Measurements from ENCODE around the gene SPTAN1. TPM values are rescaled to one million over a fixed set of nuclear protein-coding genes. Genes with fewer than 3 reads are reported as not detected.
A peak's percentile ranks its signal among the peaks of the same experiment; 100 is the strongest.

SPTAN1 gene
- total and polyA plus RNA-seq, 2 of the 4 experiments (the other 2 are of a cell fraction) = 275 to 327 TPM

DNA sequence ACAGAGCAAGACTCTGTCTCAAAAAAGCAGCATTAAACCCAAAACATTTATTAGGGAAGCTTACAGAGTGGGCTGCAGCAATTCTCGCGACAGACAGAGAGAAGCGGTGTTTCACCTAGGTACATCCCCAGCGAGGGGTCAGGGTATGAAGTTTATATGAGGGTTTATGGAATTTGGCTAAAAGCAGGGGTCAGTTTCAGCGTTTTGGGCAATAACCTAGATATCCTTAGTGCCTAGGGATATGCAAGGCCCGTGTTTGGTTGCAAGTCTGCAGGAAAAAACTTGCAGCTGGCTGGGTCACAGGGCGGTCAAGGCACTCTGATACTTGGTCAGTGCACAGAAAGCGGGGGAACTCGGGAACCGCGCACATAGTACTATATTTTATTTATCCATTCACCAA is 48.5 kb upstream of the SPTAN1 start:
- H3K36me3 ChIP-seq (ENCODE audit: control insufficient read depth, insufficient read depth, low read length) = peaks cover 12% of the 10 kb centered on the region

More for the DNA sequence above, 48.5 kb upstream of the SPTAN1 start:
- H2AK5ac ChIP-seq (ENCODE audit: low read depth, low read length) = 0 out of 2 replicates have a peak overlapping the region, but pooled peaks have one; percentile 44
- H4K5ac ChIP-seq (ENCODE audit: low read depth, low read length) = peak overlapping the region; percentile 4; the same call in 1 of the 2 replicates
- DNase-seq (no peak), ATAC-seq (ENCODE audit: low read depth) (peak; percentile 41)
- no peak overlapping the region for H2BK120ac ChIP-seq (ENCODE audit: low read depth, low read length)
- no peak overlapping the region for H3K56ac ChIP-seq (ENCODE audit: extremely low read depth, insufficient read depth, low read length)
- H4K8ac ChIP-seq (ENCODE audit: low read depth in 2 of 2, low read length in 2 of 2) = peak overlapping the region; percentile 49 to 82
- H3K18ac ChIP-seq (ENCODE audit: low read depth, low read length) = no peak overlapping the region
- POLR2A ChIA-PET (ENCODE audit: unreplicated experiment) = no interaction called here
- H2BK5ac ChIP-seq (ENCODE audit: low read depth, low read length, poor library complexity, severe bottlenecking) = no peak overlapping the region
- peak overlapping the region; percentile 85 for H2AFZ ChIP-seq (replicated peaks; ENCODE audit: low read length, poor library complexity)
- no peak overlapping the region for H2BK15ac ChIP-seq (ENCODE audit: low read depth, low read length)
- no peak overlapping the region for H2BK20ac ChIP-seq (ENCODE audit: low read depth, low read length)
- peaks cover 22 to 33% of the 10 kb centered on the region in 2 experiments for H3K79me1 ChIP-seq (ENCODE audit: low read depth in 1 of 2, low read length in 2 of 2)
- peak overlapping the region; percentile 45; the same call in 1 of the 2 replicates for H3K9ac ChIP-seq (ENCODE audit: low read depth, low read length)
- H3K4ac ChIP-seq (ENCODE audit: low read depth, low read length) = peak overlapping the region; percentile 50; the same call in 1 of the 2 replicates
- peak overlapping the region; percentile 54 for H3K14ac ChIP-seq (replicated peaks; ENCODE audit: low read depth, low read length)
- peaks cover 9% of the 10 kb centered on the region for H3K9me1 ChIP-seq (ENCODE audit: insufficient read depth, low read length)
- no TSS peak for BruUV-seq (replicated peaks)
- dilution Hi-C loops (cut with HindIII; ENCODE audit: low sequenced_read_pairs, unreplicated experiment) = no loop called here
- H3K4me3 ChIP-seq (ENCODE audit: insufficient read depth, low read depth, low read length) = peak overlapping the region; percentile 84
- H3K23ac ChIP-seq (ENCODE audit: low read depth, low read length) = peak overlapping the region; percentile 64; the same call in 1 of the 2 replicates
- CTCF ChIA-PET = no interaction called here
- H3K9me3 ChIP-seq (ENCODE audit: control insufficient read depth, insufficient read depth, low read length) = no peaks in the 10 kb centered on the region
- no peaks in the 10 kb centered on the region for H4K20me1 ChIP-seq (ENCODE audit: insufficient read depth, low read length)
- peak overlapping the region; percentile 78 for H2AK9ac ChIP-seq (replicated peaks; ENCODE audit: low read depth, low read length, poor library complexity)
- in situ Hi-C loops (cut with MboI; ENCODE audit: low sequenced_read_pairs) = no loop called here
- H3K27ac ChIP-seq (ENCODE audit: insufficient read depth, low read length) = no peak overlapping the region
- TF ChIP-seq RFX5 (IDR thresholded peaks at IDR 0.05; ENCODE audit: low read depth, low read length) = no peak
- TF ChIP-seq, protein P1, sequence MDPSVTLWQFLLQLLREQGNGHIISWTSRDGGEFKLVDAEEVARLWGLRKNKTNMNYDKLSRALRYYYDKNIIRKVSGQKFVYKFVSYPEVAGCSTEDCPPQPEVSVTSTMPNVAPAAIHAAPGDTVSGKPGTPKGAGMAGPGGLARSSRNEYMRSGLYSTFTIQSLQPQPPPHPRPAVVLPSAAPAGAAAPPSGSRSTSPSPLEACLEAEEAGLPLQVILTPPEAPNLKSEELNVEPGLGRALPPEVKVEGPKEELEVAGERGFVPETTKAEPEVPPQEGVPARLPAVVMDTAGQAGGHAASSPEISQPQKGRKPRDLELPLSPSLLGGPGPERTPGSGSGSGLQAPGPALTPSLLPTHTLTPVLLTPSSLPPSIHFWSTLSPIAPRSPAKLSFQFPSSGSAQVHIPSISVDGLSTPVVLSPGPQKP (IDR thresholded peaks at IDR 0.05; ENCODE audit: borderline replicate concordance, low read depth, low read length) = no peak
- WGBS, 2 experiments (ENCODE audit: extremely low coverage in 2 of 2, insufficient read length in 1 of 2) = no CpG with 5 or more reads among the region's 11 CpGs
- no peak overlapping the region for H4K91ac ChIP-seq (ENCODE audit: insufficient read depth, low read depth, low read length)
- peak overlapping the region; percentile 68 for H3K4me2 ChIP-seq (ENCODE audit: low read depth, low read length)
- intact Hi-C loops (cut with micrococcal nuclease) = loop anchor here (2.0 kb wide), 1 partner anchor 55 kb away; no protein-coding TSS in a partner anchor
- no peaks in the 10 kb centered on the region for H3K27me3 ChIP-seq (ENCODE audit: control insufficient read depth, insufficient read depth, low read length)
- H3K4me1 ChIP-seq (ENCODE audit: control insufficient read depth, insufficient read depth, low read length) = peaks cover 4% of the 10 kb centered on the region
